Medulla oblongata (tissue), 1 donor: Measurements from ENCODE around the gene UBN2.
"Not testable (repeated sequence)": the region's sequence is repeated elsewhere in the genome, so short reads cannot be mapped to it uniquely, and the experiment has no call there.

Source experiments
- DNase-seq: peaks from one replicate; pipeline ENCODE4 v3.0.0-alpha.2; 2015; ENCODE audit errors: extremely low spot score

UBN2 gene

GRCh38 chr7:139294951-139295575 lies 64.0 kb downstream of the UBN2 start:
- DNase-seq = no peak

- no peak for DNase-seq
Measured at GRCh38 chr7:139297795-139298194, 66.8 kb downstream of the UBN2 start.

- DNase-seq = no peak
Measured at GRCh38 chr7:139299296-139299695, 68.3 kb downstream of the UBN2 start.

GRCh38 chr7:139300390-139300789 lies 69.4 kb downstream of the UBN2 start:
- no peak for DNase-seq

- no peak for DNase-seq
Measured at GRCh38 chr7:139304517-139304916, 73.5 kb downstream of the UBN2 start.

- DNase-seq = no peak
Measured at GRCh38 chr7:139317939-139318505, 87.0 kb downstream of the UBN2 start.

- no peak for DNase-seq
Measured at GRCh38 chr7:139321071-139321745, 90.2 kb downstream of the UBN2 start.

GRCh38 chr7:139324709-139325108 lies 93.7 kb downstream of the UBN2 start:
- not testable (repeated sequence) for DNase-seq

- no peak for DNase-seq
Measured at GRCh38 chr7:139328375-139328774, 97.3 kb downstream of the UBN2 start.

- no peak for DNase-seq
Measured at GRCh38 chr7:139329119-139329518, 98.1 kb downstream of the UBN2 start.

- DNase-seq = no peak
Measured at GRCh38 chr7:139330333-139331030, 99.4 kb downstream of the UBN2 start.

GRCh38 chr7:139332697-139333359 lies 101.8 kb downstream of the UBN2 start:
- DNase-seq = no peak

GRCh38 chr7:139333443-139333842 lies 102.4 kb downstream of the UBN2 start:
- DNase-seq = not testable (repeated sequence)

- DNase-seq = no peak
Measured at GRCh38 chr7:139334399-139335150, 103.5 kb downstream of the UBN2 start.

GRCh38 chr7:139339025-139339424 lies 108.0 kb downstream of the UBN2 start:
- no peak for DNase-seq

GRCh38 chr7:139339698-139340036 lies 108.6 kb downstream of the UBN2 start:
- no peak for DNase-seq

- DNase-seq = peak; percentile 100
Measured at GRCh38 chr7:139340037-139340807, 109.2 kb downstream of the UBN2 start.

- no peak for DNase-seq
Measured at GRCh38 chr7:139340808-139341057, 109.7 kb downstream of the UBN2 start.

- peak; percentile 98 for DNase-seq
Measured at GRCh38 chr7:139341058-139341775, 110.2 kb downstream of the UBN2 start, which contains the start of gene FMC1. FMC1 (plus strand) TSS chr7:139341337; CDS start chr7:139341385, 48 bp downstream.

GRCh38 chr7:139341776-139342226 lies 110.8 kb downstream of the UBN2 start:
- DNase-seq = no peak
